ENCODE data around the gene LPCAT1. TPM values are rescaled to one million over a fixed set of nuclear protein-coding genes. Genes with fewer than 3 reads are reported as not detected.

Gene LPCAT1
- total RNA-seq, 1 experiment from 2014 or later, result 75.0 TPM

DNA sequence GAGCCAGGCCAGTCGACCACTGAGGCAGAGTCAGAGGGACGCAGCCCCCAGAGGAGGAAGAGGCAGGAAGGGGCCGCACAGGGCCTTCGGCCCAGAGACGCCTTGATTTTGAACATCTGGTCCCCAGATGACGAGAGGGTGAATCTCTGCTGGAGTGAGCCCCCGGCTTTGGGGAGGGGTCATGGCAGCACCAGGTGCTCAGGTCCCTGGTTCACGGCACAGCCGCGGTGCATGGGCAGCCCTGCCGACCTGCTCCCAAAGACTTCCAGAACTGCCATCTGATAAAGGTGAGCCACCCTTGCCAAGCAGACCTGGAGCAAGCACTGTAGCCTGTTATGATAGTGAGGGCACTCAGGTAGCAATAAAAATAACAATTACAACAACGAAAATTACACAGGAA is 29.8 kb downstream of the LPCAT1 start:
- Histone ChIP-seq H3K79me2 (ENCODE audit: insufficient read depth, low read length) (peaks cover 34% of the 10 kb centered on the region; the same call in 1 of the 2 replicates), H3K36me3 (ENCODE audit: control insufficient read depth in 1 of 2, insufficient read depth in 2 of 2, low read length in 2 of 2) (peaks cover 22 to 32% of the 10 kb centered on the region in 2 experiments; a peak in 3 of 4 replicates), H3K9ac (ENCODE audit: low read length) (no peak overlapping the region), H3K4me1 (ENCODE audit: control insufficient read depth in 1 of 2, insufficient read depth in 2 of 2, low read length in 2 of 2) (no peaks in the 10 kb centered on the region), H3K4me3 (replicated peaks in 1 of 2; ENCODE audit: low read depth in 1 of 2, low read length in 2 of 2) (no peak overlapping the region), H3K9me2 (ENCODE audit: insufficient read depth) (no peaks in the 10 kb centered on the region), H3K27me3 (ENCODE audit: insufficient read depth, low read length) (no peaks in the 10 kb centered on the region), H3K9me3 (ENCODE audit: control insufficient read depth in 1 of 2, insufficient read depth in 1 of 2, low read depth in 1 of 2, low read length in 2 of 2) (no peaks in the 10 kb centered on the region), H3K4me2 (ENCODE audit: low read length) (no peak overlapping the region), H3K27ac (ENCODE audit: low read depth, low read length) (no peak overlapping the region), H4K20me1 (ENCODE audit: insufficient read depth) (no peaks in the 10 kb centered on the region), H2AFZ (ENCODE audit: low read depth, low read length, poor library complexity, severe bottlenecking) (no peak overlapping the region)
- intact Hi-C loops (cut with micrococcal nuclease), result no loop called here
- ChIA-PET RAD21 (ENCODE audit: low non-redundant PET in 1 of 2, low total read pairs in 2 of 2, uncharacterized antibody in 2 of 2, unreplicated experiment in 2 of 2) (no interaction called here), POLR2A (no interaction called here), CTCF (no interaction called here)
- TF ChIP-seq, protein P1, sequence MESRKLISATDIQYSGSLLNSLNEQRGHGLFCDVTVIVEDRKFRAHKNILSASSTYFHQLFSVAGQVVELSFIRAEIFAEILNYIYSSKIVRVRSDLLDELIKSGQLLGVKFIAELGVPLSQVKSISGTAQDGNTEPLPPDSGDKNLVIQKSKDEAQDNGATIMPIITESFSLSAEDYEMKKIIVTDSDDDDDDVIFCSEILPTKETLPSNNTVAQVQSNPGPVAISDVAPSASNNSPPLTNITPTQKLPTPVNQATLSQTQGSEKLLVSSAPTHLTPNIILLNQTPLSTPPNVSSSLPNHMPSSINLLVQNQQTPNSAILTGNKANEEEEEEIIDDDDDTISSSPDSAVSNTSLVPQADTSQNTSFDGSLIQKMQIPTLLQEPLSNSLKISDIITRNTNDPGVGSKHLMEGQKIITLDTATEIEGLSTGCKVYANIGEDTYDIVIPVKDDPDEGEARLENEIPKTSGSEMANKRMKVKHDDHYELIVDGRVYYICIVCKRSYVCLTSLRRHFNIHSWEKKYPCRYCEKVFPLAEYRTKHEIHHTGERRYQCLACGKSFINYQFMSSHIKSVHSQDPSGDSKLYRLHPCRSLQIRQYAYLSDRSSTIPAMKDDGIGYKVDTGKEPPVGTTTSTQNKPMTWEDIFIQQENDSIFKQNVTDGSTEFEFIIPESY (IDR thresholded peaks at IDR 0.05; ENCODE audit: extremely low read depth, insufficient replicate concordance, low read length), result no peak
- no peak for TF ChIP-seq ZFX (IDR thresholded peaks at IDR 0.05)
- no peak for TF ChIP-seq EZH2phosphoT487 (IDR thresholded peaks at IDR 0.05; ENCODE audit: borderline replicate concordance)
- no peak for TF ChIP-seq POLR2AphosphoS5 (IDR thresholded peaks at IDR 0.05; ENCODE audit: low read depth, low read length)
- TF ChIP-seq SP1 (IDR thresholded peaks at IDR 0.05; ENCODE audit: low read depth), result no peak
- no peak for TF ChIP-seq ELF1 (IDR thresholded peaks at IDR 0.05; ENCODE audit: borderline replicate concordance, low read depth)
- TF ChIP-seq EGR1 (IDR thresholded peaks at IDR 0.05; ENCODE audit: low read depth), result no peak
- TF ChIP-seq SRF (IDR thresholded peaks at IDR 0.05; ENCODE audit: low read depth), result no peak
- no peak for TF ChIP-seq CBX3 (IDR thresholded peaks at IDR 0.05; ENCODE audit: low read depth)
- TF ChIP-seq SIN3A (IDR thresholded peaks at IDR 0.05; ENCODE audit: low read depth), result no peak
- TF ChIP-seq, protein P2, sequence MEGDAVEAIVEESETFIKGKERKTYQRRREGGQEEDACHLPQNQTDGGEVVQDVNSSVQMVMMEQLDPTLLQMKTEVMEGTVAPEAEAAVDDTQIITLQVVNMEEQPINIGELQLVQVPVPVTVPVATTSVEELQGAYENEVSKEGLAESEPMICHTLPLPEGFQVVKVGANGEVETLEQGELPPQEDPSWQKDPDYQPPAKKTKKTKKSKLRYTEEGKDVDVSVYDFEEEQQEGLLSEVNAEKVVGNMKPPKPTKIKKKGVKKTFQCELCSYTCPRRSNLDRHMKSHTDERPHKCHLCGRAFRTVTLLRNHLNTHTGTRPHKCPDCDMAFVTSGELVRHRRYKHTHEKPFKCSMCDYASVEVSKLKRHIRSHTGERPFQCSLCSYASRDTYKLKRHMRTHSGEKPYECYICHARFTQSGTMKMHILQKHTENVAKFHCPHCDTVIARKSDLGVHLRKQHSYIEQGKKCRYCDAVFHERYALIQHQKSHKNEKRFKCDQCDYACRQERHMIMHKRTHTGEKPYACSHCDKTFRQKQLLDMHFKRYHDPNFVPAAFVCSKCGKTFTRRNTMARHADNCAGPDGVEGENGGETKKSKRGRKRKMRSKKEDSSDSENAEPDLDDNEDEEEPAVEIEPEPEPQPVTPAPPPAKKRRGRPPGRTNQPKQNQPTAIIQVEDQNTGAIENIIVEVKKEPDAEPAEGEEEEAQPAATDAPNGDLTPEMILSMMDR (IDR thresholded peaks at IDR 0.05 in 2 of 3, conservative IDR thresholded peaks at IDR 0.05 in 1 of 3; ENCODE audit: borderline replicate concordance in 1 of 3, insufficient read depth in 1 of 3, low read depth in 2 of 3, low read length in 2 of 3), result no peak
- no peak for TF ChIP-seq TCF7L2 (IDR thresholded peaks at IDR 0.05; ENCODE audit: borderline replicate concordance, extremely low read depth, insufficient read depth, insufficient read length)
- TF ChIP-seq YY1 (IDR thresholded peaks at IDR 0.05; ENCODE audit: extremely low read depth, insufficient replicate concordance, low read depth, low read length), result no peak
- no peak for TF ChIP-seq CEBPB (IDR thresholded peaks at IDR 0.05; ENCODE audit: low read depth)
- no peak for TF ChIP-seq RAD21 (IDR thresholded peaks at IDR 0.05; ENCODE audit: low read depth)
- no peak for TF ChIP-seq EZH2 (IDR thresholded peaks at IDR 0.05)
- no TSS peak for BruUV-seq (replicated peaks)
- DNase-seq (ENCODE audit: low read depth, low spot score) (no peak), ATAC-seq (no peak)

Measured in HCT116 (cell line).